GM19372 (cell line): Measurements from ENCODE around the gene YIPF5.

Experiments
- ATAC-seq: cut with Tn5 transposase; IDR thresholded peaks from one replicate; pipeline ENCODE4 v1.9.1; 2021; ENCODE audit warnings: mild to moderate bottlenecking, low read depth, moderate library complexity; ENCODE audit not compliant: unreplicated experiment

YIPF5 gene

GRCh38 chr5:144128844-144129243 is 41.6 kb downstream of the YIPF5 start:
- ATAC-seq = no peak

GRCh38 chr5:144126707-144127106 is 43.8 kb downstream of the YIPF5 start:
- ATAC-seq = no peak

- ATAC-seq = no peak
These were observed 45.2 kb downstream of the YIPF5 start for GRCh38 chr5:144125163-144125726.

- ATAC-seq = no peak
These were observed 47.8 kb downstream of the YIPF5 start for GRCh38 chr5:144122641-144123040.

- no peak for ATAC-seq
These were observed 48.4 kb downstream of the YIPF5 start for GRCh38 chr5:144122081-144122480.

GRCh38 chr5:144121577-144121976 is 48.9 kb downstream of the YIPF5 start:
- ATAC-seq = no peak

- ATAC-seq = no peak
These were observed 49.7 kb downstream of the YIPF5 start for GRCh38 chr5:144120661-144121180.

GRCh38 chr5:144117412-144117811 is 53.0 kb downstream of the YIPF5 start:
- no peak for ATAC-seq

GRCh38 chr5:144114571-144114970 is 55.9 kb downstream of the YIPF5 start:
- ATAC-seq = no peak
